Naive B cell (primary cell): ENCODE results near the gene MRFAP1L1. TPM values are rescaled to one million over a fixed set of nuclear protein-coding genes. Genes with fewer than 3 reads are reported as not detected.

Experiments
- ATAC-seq, 2 donors: fragments of 150-1000 bp; cut with Tn5 transposase; 2 replicates each; pipeline ENCODE4 v1.10.0; 2021; ENCODE audit warnings: low read depth in 2 of 2, mild to moderate bottlenecking in 2 of 2, moderate library complexity in 2 of 2
- DNase-seq: peaks from one replicate; pipeline ENCODE4 v3.0.0; 2022
- H3K27ac Mint-ChIP-seq, 6 donors: one replicate each; pipeline ENCODE4 v1.8.0; 2020 to 2022; ENCODE audit warnings: mild to moderate bottlenecking in 6 of 6, mixed read lengths in 6 of 6, moderate library complexity in 5 of 6, inconsistent platforms in 2 of 6
- H3K27me3 Mint-ChIP-seq, 3 donors: one replicate each; pipeline ENCODE4 v1.8.0; 2021 to 2022; ENCODE audit warnings: mixed read lengths in 3 of 3, mild to moderate bottlenecking in 1 of 3
- H3K36me3 Mint-ChIP-seq, 2 donors: one replicate each; pipeline ENCODE4 v1.8.0; 2020 to 2022; ENCODE audit warnings: mixed read lengths in 2 of 2, inconsistent platforms in 1 of 2, mild to moderate bottlenecking in 1 of 2
- H3K4me1 Mint-ChIP-seq, 3 donors: one replicate each; pipeline ENCODE4 v1.8.0; 2020 to 2022; ENCODE audit warnings: mixed read lengths in 3 of 3, inconsistent platforms in 1 of 3, mild to moderate bottlenecking in 1 of 3, moderate library complexity in 1 of 3
- H3K4me3 Mint-ChIP-seq, 8 donors: one replicate each; pipeline ENCODE4 v1.8.0; 2020 to 2022; ENCODE audit warnings: mild to moderate bottlenecking in 8 of 8, mixed read lengths in 8 of 8, moderate library complexity in 8 of 8, inconsistent platforms in 2 of 8
- H3K9me3 Mint-ChIP-seq, 7 donors: one replicate each; pipeline ENCODE4 v1.8.0; 2020 to 2022; ENCODE audit warnings: mixed read lengths in 7 of 7, mild to moderate bottlenecking in 5 of 7, inconsistent platforms in 2 of 7, moderate library complexity in 1 of 7
- polyA plus RNA-seq, 6 donors: library from polyadenylated mRNA; unstranded; fragments of 300-500 nt; fragmentation: Illumina TruSeq; gene quantifications; one replicate each; pipeline ENCODE4 v1.2.3, GENCODE V29; 2021; ENCODE audit warnings: low read depth in 6 of 6

MRFAP1L1 gene
- polyA plus RNA-seq, 6 donors from 2014 or later, result 46.6 to 81.8 (median 71.3) TPM

- peaks cover 9 to 16% of the 10 kb centered on the region in 2 donors for H3K36me3 Mint-ChIP-seq
- H3K27me3 Mint-ChIP-seq, result no peaks in the 10 kb centered on the region
- H3K4me3 Mint-ChIP-seq, result no peak overlapping the region
- no peak for DNase-seq
- ATAC-seq, result no peak
- H3K4me1 Mint-ChIP-seq, result peaks cover 11 to 18% (median 16%) of the 10 kb centered on the region in 3 donors
- H3K9me3 Mint-ChIP-seq, result no peaks in the 10 kb centered on the region
- peak overlapping the region in 1 of 6 donors; percentile 5 for H3K27ac Mint-ChIP-seq
Measured at GRCh38 chr4:6699903-6700302, 9.8 kb downstream of the MRFAP1L1 start.

GRCh38 chr4:6699388-6699787 is 10.3 kb downstream of the MRFAP1L1 start:
- ATAC-seq, result no peak
- H3K36me3 Mint-ChIP-seq, result peaks cover 4 to 11% of the 10 kb centered on the region in 2 donors
- DNase-seq, result no peak
- H3K4me3 Mint-ChIP-seq, result no peak overlapping the region
- peak overlapping the region in 3 of 6 donors; percentile 25 to 89 (median 49) for H3K27ac Mint-ChIP-seq
- H3K9me3 Mint-ChIP-seq, result no peaks in the 10 kb centered on the region
- peaks cover 10 to 13% (median 12%) of the 10 kb centered on the region in 3 donors for H3K4me1 Mint-ChIP-seq
- H3K27me3 Mint-ChIP-seq, result no peaks in the 10 kb centered on the region

GRCh38 chr4:6697131-6697530 is 12.5 kb downstream of the MRFAP1L1 start:
- no peak for ATAC-seq
- H3K27ac Mint-ChIP-seq, result no peak overlapping the region
- no peaks in the 10 kb centered on the region for H3K27me3 Mint-ChIP-seq
- H3K9me3 Mint-ChIP-seq, result no peaks in the 10 kb centered on the region
- H3K4me1 Mint-ChIP-seq, result peaks cover 4 to 11% (median 5%) of the 10 kb centered on the region in 3 donors
- peaks cover 0 to 4% of the 10 kb centered on the region in 2 donors for H3K36me3 Mint-ChIP-seq
- DNase-seq, result no peak
- no peak overlapping the region for H3K4me3 Mint-ChIP-seq

- H3K9me3 Mint-ChIP-seq, result no peaks in the 10 kb centered on the region
- peak overlapping the region in 1 of 6 donors; percentile 11 for H3K27ac Mint-ChIP-seq
- no peak overlapping the region for H3K4me3 Mint-ChIP-seq
- H3K27me3 Mint-ChIP-seq, result no peaks in the 10 kb centered on the region
- ATAC-seq (no peak), DNase-seq (no peak)
- H3K4me1 Mint-ChIP-seq, result peaks cover 4 to 11% (median 5%) of the 10 kb centered on the region in 3 donors
- H3K36me3 Mint-ChIP-seq, result peaks cover 0 to 4% of the 10 kb centered on the region in 2 donors
Measured at GRCh38 chr4:6696611-6697010, 13.1 kb downstream of the MRFAP1L1 start.

GRCh38 chr4:6695660-6696610 is 13.7 kb downstream of the MRFAP1L1 start:
- DNase-seq, result no peak
- Mint-ChIP-seq H3K4me1 (peaks cover 4 to 11% (median 5%) of the 10 kb centered on the region in 3 donors), H3K27ac (peak overlapping the region in 2 of 6 donors; percentile 7 to 11)

GRCh38 chr4:6694177-6694901 is 15.3 kb downstream of the MRFAP1L1 start:
- Mint-ChIP-seq H3K27me3 (peaks cover 0 to 18% (median 8%) of the 10 kb centered on the region in 3 donors), H3K9me3 (no peaks in the 10 kb centered on the region), H3K4me3 (no peak overlapping the region), H3K36me3 (no peaks in the 10 kb centered on the region), H3K27ac (peak overlapping the region in 2 of 6 donors; percentile 18 to 60), H3K4me1 (peaks cover 4 to 13% (median 11%) of the 10 kb centered on the region in 3 donors)
- DNase-seq, result no peak
- no peak for ATAC-seq

More at GRCh38 chr4:6695660-6696610, 13.7 kb downstream of the MRFAP1L1 start:
- Mint-ChIP-seq H3K9me3 (no peaks in the 10 kb centered on the region), H3K36me3 (peaks cover 0 to 4% of the 10 kb centered on the region in 2 donors), H3K4me3 (no peak overlapping the region), H3K27me3 (peaks cover 0 to 3% (median 0%) of the 10 kb centered on the region in 3 donors)
- no peak for ATAC-seq

GRCh38 chr4:6693231-6694176 is 16.2 kb downstream of the MRFAP1L1 start, which contains the start of gene S100P:
S100P (plus strand) TSS chr4:6693878; CDS start chr4:6693933, 55 bp downstream.
- peaks cover 4 to 15% (median 9%) of the 10 kb centered on the region in 3 donors for H3K4me1 Mint-ChIP-seq
- peak within 1 kb of the TSS in 3 of 6 donors; percentile 47 to 60 (median 50) for H3K27ac Mint-ChIP-seq
- no peaks in the 10 kb centered on the region for H3K9me3 Mint-ChIP-seq
- ATAC-seq, result no peak
- H3K36me3 Mint-ChIP-seq, result no peaks in the 10 kb centered on the region
- H3K4me3 Mint-ChIP-seq, result no peak within 1 kb of the TSS
- peaks cover 0 to 18% (median 8%) of the 10 kb centered on the region in 3 donors for H3K27me3 Mint-ChIP-seq
- no peak for DNase-seq

- Mint-ChIP-seq H3K27ac (peak overlapping the region in 2 of 6 donors; percentile 47 to 50), H3K4me3 (no peak overlapping the region), H3K36me3 (no peaks in the 10 kb centered on the region), H3K27me3 (peaks cover 0 to 18% (median 8%) of the 10 kb centered on the region in 3 donors), H3K9me3 (no peaks in the 10 kb centered on the region), H3K4me1 (peaks cover 4 to 10% (median 9%) of the 10 kb centered on the region in 3 donors)
- DNase-seq (no peak), ATAC-seq (no peak)
Measured at GRCh38 chr4:6692806-6693205, 16.9 kb downstream of the MRFAP1L1 start.

GRCh38 chr4:6692379-6692778 is 17.3 kb downstream of the MRFAP1L1 start:
- H3K4me1 Mint-ChIP-seq, result peaks cover 4 to 10% (median 9%) of the 10 kb centered on the region in 3 donors
- no peak overlapping the region for H3K4me3 Mint-ChIP-seq
- H3K36me3 Mint-ChIP-seq, result no peaks in the 10 kb centered on the region
- peaks cover 0 to 18% (median 8%) of the 10 kb centered on the region in 3 donors for H3K27me3 Mint-ChIP-seq
- no peak for DNase-seq
- no peak for ATAC-seq
- no peak overlapping the region for H3K27ac Mint-ChIP-seq
- no peaks in the 10 kb centered on the region for H3K9me3 Mint-ChIP-seq

- peaks cover under 1 to 10% (median 2%) of the 10 kb centered on the region in 3 donors for H3K4me1 Mint-ChIP-seq
- ATAC-seq (no peak), DNase-seq (no peak)
- H3K9me3 Mint-ChIP-seq, result no peaks in the 10 kb centered on the region
- H3K27ac Mint-ChIP-seq, result no peak overlapping the region
- H3K4me3 Mint-ChIP-seq, result no peak overlapping the region
- H3K27me3 Mint-ChIP-seq, result peaks cover 0 to 23% (median 8%) of the 10 kb centered on the region in 3 donors
- no peaks in the 10 kb centered on the region for H3K36me3 Mint-ChIP-seq
Measured at GRCh38 chr4:6689506-6689960, 20.1 kb downstream of the MRFAP1L1 start.

GRCh38 chr4:6688879-6689505 is 20.7 kb downstream of the MRFAP1L1 start:
- peaks cover 0 to 10% (median 1%) of the 10 kb centered on the region in 3 donors for H3K4me1 Mint-ChIP-seq
- H3K9me3 Mint-ChIP-seq, result no peaks in the 10 kb centered on the region
- peaks cover 0 to 23% (median 8%) of the 10 kb centered on the region in 3 donors for H3K27me3 Mint-ChIP-seq
- no peak for DNase-seq
- H3K4me3 Mint-ChIP-seq, result no peak overlapping the region
- ATAC-seq, result no peak
- no peak overlapping the region for H3K27ac Mint-ChIP-seq
- no peaks in the 10 kb centered on the region for H3K36me3 Mint-ChIP-seq
